GM23338 (cell line): ENCODE measurements around the gene BID. TPM values are rescaled to one million over a fixed set of nuclear protein-coding genes. Genes with fewer than 3 reads are reported as not detected.

ENCODE experiments used
- ATAC-seq: fragments of 200-7000 bp; cut with Tn5 transposase; 3 replicates; pipeline ENCODE4 v1.9.1; 2020
- DNase-seq: peaks from one replicate; pipeline ENCODE4 v3.0.0-alpha.2; 2015; ENCODE audit warnings: low spot score
- H2AFZ ChIP-seq: fragments of 200-600 bp; sonication (generic); 2 replicates; pipeline ENCODE4 v1.8.0; 2016; ENCODE audit warnings: antibody characterized with exemption, mild to moderate bottlenecking, moderate library complexity
- H3F3A ChIP-seq: fragments of 200-600 bp; sonication (generic); replicated peaks from 2 replicates; pipeline ENCODE4 v1.8.0; 2017; ENCODE audit warnings: antibody characterized with exemption, mixed run types, low read depth
- H3K27ac ChIP-seq: fragments of 200-600 bp; sonication (generic); 2 replicates; pipeline ENCODE4 v1.6.1; 2016; ENCODE audit warnings: low read depth
- H3K27me3 ChIP-seq: fragments of 200-600 bp; sonication (generic); 2 replicates; pipeline ENCODE4 v1.8.0; 2016; ENCODE audit warnings: mild to moderate bottlenecking, mixed run types, moderate library complexity; ENCODE audit not compliant: insufficient read depth
- H3K36me3 ChIP-seq: fragments of 200-600 bp; sonication (generic); 2 replicates; pipeline ENCODE4 v1.8.0; 2016; ENCODE audit warnings: mild to moderate bottlenecking; ENCODE audit not compliant: insufficient read depth
- H3K4me1 ChIP-seq: fragments of 200-600 bp; sonication (generic); 2 replicates; pipeline ENCODE4 v1.8.0; 2016; ENCODE audit warnings: mild to moderate bottlenecking, moderate library complexity; ENCODE audit not compliant: insufficient read depth
- H3K4me2 ChIP-seq: fragments of 200-600 bp; sonication (generic); 2 replicates; pipeline ENCODE4 v1.7.1; 2017; ENCODE audit warnings: mixed run types
- H3K4me3 ChIP-seq: fragments of 200-600 bp; sonication (generic); 2 replicates; pipeline ENCODE4 v1.6.1; 2016; ENCODE audit warnings: mixed run types
- H3K79me2 ChIP-seq: fragments of 200-600 bp; sonication (generic); replicated peaks from 2 replicates; pipeline ENCODE4 v1.8.0; 2017; ENCODE audit warnings: mild to moderate bottlenecking; ENCODE audit not compliant: insufficient read depth
- H3K9me2 ChIP-seq: fragments of 200-600 bp; sonication (generic); 2 replicates; pipeline ENCODE4 v1.8.0; 2017; ENCODE audit not compliant: insufficient read depth
- H4K20me1 ChIP-seq: fragments of 200-600 bp; sonication (generic); replicated peaks from 2 replicates; pipeline ENCODE4 v1.8.0; 2017; ENCODE audit warnings: mild to moderate bottlenecking; ENCODE audit not compliant: insufficient read depth
- H3K27ac Mint-ChIP-seq: 2 replicates; pipeline ENCODE4 v1.8.0; 2020; ENCODE audit warnings: inconsistent platforms, mild to moderate bottlenecking, moderate library complexity, mixed read lengths
- H3K27me3 Mint-ChIP-seq: 3 replicates; pipeline ENCODE4 v1.8.0; 2022; ENCODE audit warnings: low read depth, mild to moderate bottlenecking, moderate library complexity, mixed read lengths, inconsistent platforms; ENCODE audit not compliant: insufficient read depth, poor library complexity
- H3K36me3 Mint-ChIP-seq: 3 replicates; pipeline ENCODE4 v1.8.0; 2021; ENCODE audit warnings: low read depth, mild to moderate bottlenecking, inconsistent platforms, moderate library complexity, mixed read lengths
- H3K4me1 Mint-ChIP-seq: 3 replicates; pipeline ENCODE4 v1.8.0; 2020; ENCODE audit warnings: mild to moderate bottlenecking, inconsistent platforms, mixed read lengths
- H3K4me3 Mint-ChIP-seq: 3 replicates; pipeline ENCODE4 v1.8.0; 2021; ENCODE audit warnings: moderate library complexity, mild to moderate bottlenecking, inconsistent platforms, mixed read lengths
- H3K9me3 Mint-ChIP-seq: 3 replicates; pipeline ENCODE4 v1.8.0; 2020; ENCODE audit warnings: moderate library complexity, mild to moderate bottlenecking, inconsistent platforms, mixed read lengths
- CREB1 ChIP-seq: fragments of 250-450 bp; sonication (Bioruptor Pico); IDR thresholded peaks from 2 replicates; pipeline ENCODE4 v1.5.0; 2020; ENCODE audit warnings: low read depth, mild to moderate bottlenecking, moderate library complexity
- ETS1 ChIP-seq: IDR thresholded peaks from 2 replicates; pipeline ENCODE4 v1.6.1; 2016; ENCODE audit warnings: antibody characterized with exemption
- EZH2phosphoT487 ChIP-seq: fragments of 200-600 bp; sonication (generic); IDR thresholded peaks from one replicate; pipeline ENCODE4 v1.8.1; 2018; ENCODE audit warnings: antibody characterized with exemption; ENCODE audit not compliant: unreplicated experiment
- POLR2AphosphoS5 ChIP-seq: IDR thresholded peaks from 2 replicates; pipeline ENCODE4 v1.6.1; 2016; ENCODE audit warnings: antibody characterized with exemption, low read depth
- STAT1 ChIP-seq: IDR thresholded peaks from one replicate; pipeline ENCODE4 v1.6.1; 2016; ENCODE audit warnings: antibody characterized with exemption; ENCODE audit not compliant: unreplicated experiment
- ZNF114 ChIP-seq: fragments of 250-450 bp; sonication (Bioruptor Pico); IDR thresholded peaks from 2 replicates; pipeline ENCODE4 v1.5.0; 2020; ENCODE audit warnings: mild to moderate bottlenecking, moderate library complexity
- ZNF331 ChIP-seq: fragments of 250-450 bp; sonication (Bioruptor Pico); IDR thresholded peaks from 2 replicates; pipeline ENCODE4 v1.5.0; 2020; ENCODE audit warnings: low read depth, mild to moderate bottlenecking, moderate library complexity
- polyA plus RNA-seq: library from polyadenylated mRNA; unstranded; fragments of >200 nt; fragmentation: Nextera tagmentation; extraction: Ambion mirVana; gene quantifications from 2 replicates; pipeline ENCODE4 v1.2.1, GENCODE V29; 2016
- total RNA-seq: library from RNA; depleted of rRNA; stranded (reverse); fragments of >200 nt; shearing (Covaris generic); gene quantifications from 2 replicates; pipeline ENCODE4 v1.2.3, GENCODE V29; 2014
- TF ChIP-seq, protein P1 (sequence below): IDR thresholded peaks from one replicate; pipeline ENCODE4 v1.6.1; 2018; ENCODE audit warnings: antibody characterized with exemption; ENCODE audit not compliant: unreplicated experiment
- TF ChIP-seq, protein P2 (sequence below), 2 experiments: fragments of 200-600 bp in 1 of 2; sonication (generic) in 1 of 2; conservative IDR thresholded peaks; 2 replicates each; pipeline versions ENCODE4 v1.5.1 to v1.6.1; 2016 to 2017; ENCODE audit warnings: antibody characterized with exemption in 2 of 2, low read depth in 2 of 2, mild to moderate bottlenecking in 2 of 2, moderate library complexity in 1 of 2

BID gene
- total and polyA plus RNA-seq, 2 experiments from 2014 or later, result 65.1 to 125 TPM

DNA sequence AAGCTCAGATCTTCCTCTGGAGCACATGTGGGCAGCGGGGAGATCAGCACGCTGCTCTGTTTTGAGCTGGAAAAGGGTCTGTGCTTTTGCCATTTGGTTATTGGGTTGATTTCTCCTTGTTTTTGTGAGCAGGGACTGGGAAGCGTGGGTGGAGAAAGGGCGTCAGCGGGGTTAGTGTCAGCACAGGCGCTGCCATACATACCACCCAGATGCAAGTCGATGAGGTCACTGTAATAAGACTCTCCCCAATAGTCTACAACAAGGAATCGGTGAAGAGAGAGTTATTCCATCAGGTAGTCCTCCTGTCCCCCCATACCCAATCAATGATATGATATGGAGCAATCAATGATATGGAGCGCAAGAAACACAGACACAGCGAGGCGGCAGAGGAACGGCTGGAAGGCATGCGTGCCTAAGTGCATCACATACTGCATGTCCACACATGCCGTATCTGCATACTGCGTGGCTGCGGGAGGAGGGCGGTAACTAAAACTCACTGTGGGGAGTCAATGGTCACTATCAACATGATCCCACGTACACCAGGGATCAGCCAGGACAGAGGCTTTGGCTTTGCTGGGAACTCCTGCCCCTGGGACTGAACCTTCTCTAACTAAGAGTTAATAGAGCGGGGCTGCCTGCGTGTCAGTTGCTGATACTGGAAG lies 29.5 kb upstream of the BID start (continued):
- TF ChIP-seq ZNF331 (CRISPR knock-in tag) (no peak), CREB1 (no peak), ETS1 (no peak), STAT1 (no peak), EZH2phosphoT487 (no peak), POLR2AphosphoS5 (no peak), ZNF114 (CRISPR knock-in tag) (no peak)
- TF ChIP-seq, protein P1, sequence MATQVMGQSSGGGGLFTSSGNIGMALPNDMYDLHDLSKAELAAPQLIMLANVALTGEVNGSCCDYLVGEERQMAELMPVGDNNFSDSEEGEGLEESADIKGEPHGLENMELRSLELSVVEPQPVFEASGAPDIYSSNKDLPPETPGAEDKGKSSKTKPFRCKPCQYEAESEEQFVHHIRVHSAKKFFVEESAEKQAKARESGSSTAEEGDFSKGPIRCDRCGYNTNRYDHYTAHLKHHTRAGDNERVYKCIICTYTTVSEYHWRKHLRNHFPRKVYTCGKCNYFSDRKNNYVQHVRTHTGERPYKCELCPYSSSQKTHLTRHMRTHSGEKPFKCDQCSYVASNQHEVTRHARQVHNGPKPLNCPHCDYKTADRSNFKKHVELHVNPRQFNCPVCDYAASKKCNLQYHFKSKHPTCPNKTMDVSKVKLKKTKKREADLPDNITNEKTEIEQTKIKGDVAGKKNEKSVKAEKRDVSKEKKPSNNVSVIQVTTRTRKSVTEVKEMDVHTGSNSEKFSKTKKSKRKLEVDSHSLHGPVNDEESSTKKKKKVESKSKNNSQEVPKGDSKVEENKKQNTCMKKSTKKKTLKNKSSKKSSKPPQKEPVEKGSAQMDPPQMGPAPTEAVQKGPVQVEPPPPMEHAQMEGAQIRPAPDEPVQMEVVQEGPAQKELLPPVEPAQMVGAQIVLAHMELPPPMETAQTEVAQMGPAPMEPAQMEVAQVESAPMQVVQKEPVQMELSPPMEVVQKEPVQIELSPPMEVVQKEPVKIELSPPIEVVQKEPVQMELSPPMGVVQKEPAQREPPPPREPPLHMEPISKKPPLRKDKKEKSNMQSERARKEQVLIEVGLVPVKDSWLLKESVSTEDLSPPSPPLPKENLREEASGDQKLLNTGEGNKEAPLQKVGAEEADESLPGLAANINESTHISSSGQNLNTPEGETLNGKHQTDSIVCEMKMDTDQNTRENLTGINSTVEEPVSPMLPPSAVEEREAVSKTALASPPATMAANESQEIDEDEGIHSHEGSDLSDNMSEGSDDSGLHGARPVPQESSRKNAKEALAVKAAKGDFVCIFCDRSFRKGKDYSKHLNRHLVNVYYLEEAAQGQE, result no peak
- TF ChIP-seq, protein P2, sequence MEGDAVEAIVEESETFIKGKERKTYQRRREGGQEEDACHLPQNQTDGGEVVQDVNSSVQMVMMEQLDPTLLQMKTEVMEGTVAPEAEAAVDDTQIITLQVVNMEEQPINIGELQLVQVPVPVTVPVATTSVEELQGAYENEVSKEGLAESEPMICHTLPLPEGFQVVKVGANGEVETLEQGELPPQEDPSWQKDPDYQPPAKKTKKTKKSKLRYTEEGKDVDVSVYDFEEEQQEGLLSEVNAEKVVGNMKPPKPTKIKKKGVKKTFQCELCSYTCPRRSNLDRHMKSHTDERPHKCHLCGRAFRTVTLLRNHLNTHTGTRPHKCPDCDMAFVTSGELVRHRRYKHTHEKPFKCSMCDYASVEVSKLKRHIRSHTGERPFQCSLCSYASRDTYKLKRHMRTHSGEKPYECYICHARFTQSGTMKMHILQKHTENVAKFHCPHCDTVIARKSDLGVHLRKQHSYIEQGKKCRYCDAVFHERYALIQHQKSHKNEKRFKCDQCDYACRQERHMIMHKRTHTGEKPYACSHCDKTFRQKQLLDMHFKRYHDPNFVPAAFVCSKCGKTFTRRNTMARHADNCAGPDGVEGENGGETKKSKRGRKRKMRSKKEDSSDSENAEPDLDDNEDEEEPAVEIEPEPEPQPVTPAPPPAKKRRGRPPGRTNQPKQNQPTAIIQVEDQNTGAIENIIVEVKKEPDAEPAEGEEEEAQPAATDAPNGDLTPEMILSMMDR (conservative IDR thresholded peaks at IDR 0.05; ENCODE audit: low read depth in 2 of 2), result no peak

- no peak for TF ChIP-seq CREB1
- no peak for TF ChIP-seq ZNF114 (CRISPR knock-in tag)
- no peak for TF ChIP-seq STAT1
- H3K27ac Mint-ChIP-seq, result no peak overlapping the region
- H3K4me2 ChIP-seq, result no peak overlapping the region
Measured at GRCh38 chr22:17802822-17803221, 28.6 kb upstream of the BID start.

More at GRCh38 chr22:17802822-17803221, 28.6 kb upstream of the BID start:
- no peak for DNase-seq
- Histone ChIP-seq H3K4me1 (no peaks in the 10 kb centered on the region), H4K20me1 (no peaks in the 10 kb centered on the region), H3K27ac (no peak overlapping the region), H3K4me3 (no peak overlapping the region), H3K27me3 (no peaks in the 10 kb centered on the region), H2AFZ (no peak overlapping the region), H3F3A (0 out of 2 replicates have a peak, but pooled peaks cover 3% of the 10 kb centered on the region), H3K36me3 (peaks cover 5% of the 10 kb centered on the region; the same call in 1 of the 2 replicates), H3K9me2 (no peaks in the 10 kb centered on the region), H3K79me2 (no peaks in the 10 kb centered on the region)
- peaks cover 7% of the 10 kb centered on the region; the same call in 2 of the 3 replicates for H3K36me3 Mint-ChIP-seq
- H3K4me1 Mint-ChIP-seq, result peaks cover 9% of the 10 kb centered on the region; the same call in 2 of the 3 replicates
- H3K9me3 Mint-ChIP-seq, result no peaks in the 10 kb centered on the region
- no peak for ATAC-seq
- no peak overlapping the region for H3K4me3 Mint-ChIP-seq
- H3K27me3 Mint-ChIP-seq, result peaks cover 5% of the 10 kb centered on the region
